Fibroblast of the aortic adventitia (primary cell): ENCODE measurements around the gene CABLES1. TPM values are rescaled to one million over a fixed set of nuclear protein-coding genes. Genes with fewer than 3 reads are reported as not detected.

Experiments used
- DNase-seq: peaks from one replicate; pipeline ENCODE4 v3.0.0-alpha.2; 2010; ENCODE audit warnings: low read depth
- H3K4me3 ChIP-seq: 2 replicates; pipeline ENCODE4 v1.5.1; 2011; ENCODE audit warnings: low read depth, mild to moderate bottlenecking, control low read depth, low read length, moderate library complexity
- total RNA-seq: library from RNA; depleted of rRNA; stranded (reverse); fragments of >200 nt; gene quantifications from 2 replicates; pipeline ENCODE4 v1.2.3, GENCODE V29; 2012; ENCODE audit warnings: low replicate concordance
- TF ChIP-seq, protein P1 (sequence below): IDR thresholded peaks from 2 replicates; pipeline ENCODE4 v1.5.1; 2011; ENCODE audit warnings: mild to moderate bottlenecking, low read length, control low read depth, inconsistent platforms; ENCODE audit not compliant: insufficient read depth

Gene CABLES1
- total RNA-seq, 1 donor = 7.4 TPM

GRCh38 chr18:23245461-23245860 is 110.2 kb downstream of the CABLES1 start:
- H3K4me3 ChIP-seq = no peak overlapping the region
- DNase-seq = no peak
- TF ChIP-seq, protein P1, sequence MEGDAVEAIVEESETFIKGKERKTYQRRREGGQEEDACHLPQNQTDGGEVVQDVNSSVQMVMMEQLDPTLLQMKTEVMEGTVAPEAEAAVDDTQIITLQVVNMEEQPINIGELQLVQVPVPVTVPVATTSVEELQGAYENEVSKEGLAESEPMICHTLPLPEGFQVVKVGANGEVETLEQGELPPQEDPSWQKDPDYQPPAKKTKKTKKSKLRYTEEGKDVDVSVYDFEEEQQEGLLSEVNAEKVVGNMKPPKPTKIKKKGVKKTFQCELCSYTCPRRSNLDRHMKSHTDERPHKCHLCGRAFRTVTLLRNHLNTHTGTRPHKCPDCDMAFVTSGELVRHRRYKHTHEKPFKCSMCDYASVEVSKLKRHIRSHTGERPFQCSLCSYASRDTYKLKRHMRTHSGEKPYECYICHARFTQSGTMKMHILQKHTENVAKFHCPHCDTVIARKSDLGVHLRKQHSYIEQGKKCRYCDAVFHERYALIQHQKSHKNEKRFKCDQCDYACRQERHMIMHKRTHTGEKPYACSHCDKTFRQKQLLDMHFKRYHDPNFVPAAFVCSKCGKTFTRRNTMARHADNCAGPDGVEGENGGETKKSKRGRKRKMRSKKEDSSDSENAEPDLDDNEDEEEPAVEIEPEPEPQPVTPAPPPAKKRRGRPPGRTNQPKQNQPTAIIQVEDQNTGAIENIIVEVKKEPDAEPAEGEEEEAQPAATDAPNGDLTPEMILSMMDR = no peak

DNA sequence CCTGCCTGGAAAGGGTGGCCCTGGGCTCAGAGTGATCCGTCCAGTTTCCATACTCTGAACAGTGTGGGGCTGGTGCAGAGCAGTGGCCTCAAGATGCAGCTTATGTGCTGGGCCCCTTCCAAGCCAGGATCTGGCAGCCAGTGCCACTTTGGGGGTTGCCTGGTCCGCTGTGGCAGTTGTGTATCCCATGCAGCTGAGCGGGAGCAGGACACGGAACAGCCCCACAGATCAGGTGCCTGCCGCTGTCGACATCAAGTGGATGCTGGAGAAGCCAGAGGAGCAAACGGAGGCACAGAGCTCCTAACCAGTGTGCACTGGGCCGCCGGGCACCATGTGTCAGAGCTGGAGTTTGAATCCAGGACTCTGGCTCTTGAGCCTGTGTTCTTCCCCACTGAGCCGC is 112.0 kb downstream of the CABLES1 start:
- H3K4me3 ChIP-seq = no peak overlapping the region

GRCh38 chr18:23247896-23248295 is 112.6 kb downstream of the CABLES1 start:
- TF ChIP-seq, protein P1 = no peak
- no peak for DNase-seq
- H3K4me3 ChIP-seq = no peak overlapping the region

More for the DNA sequence above, 112.0 kb downstream of the CABLES1 start:
- TF ChIP-seq, protein P1 = no peak
- DNase-seq = no peak

DNA sequence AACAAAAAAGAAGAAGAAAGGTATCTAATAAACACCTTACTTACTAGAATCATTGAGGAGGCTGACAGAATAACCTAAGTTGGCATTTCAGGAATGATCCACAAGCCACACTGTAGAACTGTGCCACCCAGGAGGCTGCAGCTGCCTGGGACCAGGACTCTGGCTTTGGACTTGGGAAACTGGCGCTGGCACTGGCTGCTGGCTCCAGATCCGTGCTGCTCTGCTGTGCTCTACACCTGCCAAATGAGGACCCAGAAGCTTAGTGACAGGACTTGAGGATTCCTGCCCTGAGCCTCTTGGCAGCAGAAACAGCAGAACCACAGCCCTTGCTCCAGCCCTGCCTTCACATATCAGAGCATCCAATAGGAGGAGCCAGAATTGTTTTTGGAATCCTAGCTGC is 113.5 kb downstream of the CABLES1 start:
- TF ChIP-seq, protein P1 = no peak
- no peak overlapping the region for H3K4me3 ChIP-seq
- DNase-seq = no peak

DNA sequence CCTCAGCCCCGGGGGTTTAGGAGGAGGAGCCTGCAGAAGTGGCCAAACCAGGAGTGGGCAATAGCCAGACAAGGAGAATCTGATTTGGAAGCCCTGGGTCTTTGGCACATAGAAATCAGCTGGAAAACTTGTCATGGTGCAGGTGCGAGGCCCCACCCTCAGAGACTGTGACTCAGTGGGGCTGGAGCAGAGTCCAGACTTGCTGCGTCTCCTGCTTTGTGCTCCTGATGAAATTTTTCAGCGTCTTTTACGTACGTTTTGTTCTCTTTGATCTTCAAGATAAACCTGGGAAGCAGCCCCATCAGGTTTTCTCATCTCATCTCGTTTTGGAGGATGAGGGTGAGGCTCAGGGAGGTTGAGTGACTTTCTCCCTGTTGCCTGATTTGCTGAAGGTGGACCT is 114.1 kb downstream of the CABLES1 start:
- TF ChIP-seq, protein P1 = no peak
- DNase-seq = no peak
- no peak overlapping the region for H3K4me3 ChIP-seq

DNA sequence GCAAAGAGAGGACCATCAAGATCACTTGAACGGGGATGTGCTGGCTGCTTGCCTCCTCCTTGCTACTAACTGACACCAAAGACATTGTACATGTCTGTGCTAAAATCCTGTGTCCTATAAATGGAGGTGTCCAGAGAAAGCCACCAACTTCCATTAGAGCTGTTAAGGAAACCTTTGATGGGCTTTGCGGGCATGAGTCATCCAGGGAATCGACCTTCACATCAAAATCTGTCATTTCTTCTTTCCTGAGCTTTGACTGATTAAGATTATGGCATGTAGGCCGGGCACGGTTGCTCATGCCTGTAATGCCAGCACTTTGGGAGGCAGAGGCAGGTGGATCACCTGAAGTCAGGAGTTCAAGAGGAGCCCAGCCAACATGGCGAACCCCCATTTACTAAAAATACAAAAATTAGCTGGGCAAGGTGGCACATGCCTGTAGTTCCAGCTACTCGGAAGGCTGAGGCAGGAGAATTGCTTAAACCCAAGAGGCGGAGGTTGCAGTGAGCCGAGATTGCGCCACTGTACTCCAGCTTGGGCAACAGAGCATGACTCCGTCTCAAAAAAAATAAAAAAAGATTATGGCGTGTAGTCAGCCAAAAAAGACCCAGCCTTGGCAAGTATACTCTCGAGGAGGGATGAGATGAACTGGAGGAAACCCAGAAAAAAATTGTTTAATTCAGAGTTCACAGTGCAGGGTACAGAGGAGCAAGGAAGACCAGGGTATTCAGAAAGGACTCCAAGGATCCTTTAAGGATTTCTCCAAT is 115.8 kb downstream of the CABLES1 start:
- TF ChIP-seq, protein P1 = no peak
- DNase-seq = peak; percentile 78
- no peak overlapping the region for H3K4me3 ChIP-seq

DNA sequence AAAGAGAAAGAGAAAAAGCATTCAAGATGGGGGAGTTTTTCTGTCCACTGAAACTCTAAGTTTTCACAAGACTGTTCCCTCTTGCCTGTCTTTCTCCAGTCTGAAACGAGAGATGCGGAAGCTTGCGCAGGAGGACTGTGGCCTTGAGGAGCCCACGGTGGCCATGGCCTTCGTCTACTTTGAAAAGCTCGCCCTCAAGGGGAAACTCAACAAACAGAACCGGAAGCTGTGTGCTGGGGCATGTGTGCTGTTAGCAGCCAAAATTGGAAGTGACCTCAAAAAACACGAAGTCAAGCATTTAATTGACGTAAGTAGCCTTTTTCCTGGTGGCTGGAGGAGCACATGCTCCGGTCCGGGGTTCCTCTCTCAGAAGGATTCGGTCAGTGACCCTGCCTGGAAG is 118.3 kb downstream of the CABLES1 start:
- no peak overlapping the region for H3K4me3 ChIP-seq
- no peak for DNase-seq
- TF ChIP-seq, protein P1 = no peak
